Superior temporal gyrus (tissue), 1 donor: ENCODE measurements around the gene RPL12.

Experiments used
- DNase-seq: peaks from one replicate; pipeline ENCODE4 v3.0.0-alpha.2; 2016; ENCODE audit errors: extremely low spot score

RPL12 gene

GRCh38 chr9:127450830-127451607 lies at the start of gene RPL12, which contains the start of gene LRSAM1:
TSS of gene RPL12 (minus strand) at chr9:127451406. CDS start at chr9:127451317, 89 bp downstream.
TSS of gene LRSAM1 (plus strand) at chr9:127451510. CDS start at chr9:127454528, 3,018 bp downstream.
- DNase-seq, result peak; percentile 99

- no peak for DNase-seq
Measured at GRCh38 chr9:127500862-127501261, 49.7 kb upstream of the RPL12 start.

- DNase-seq, result no peak
Measured at GRCh38 chr9:127500399-127500798, 49.2 kb upstream of the RPL12 start.

GRCh38 chr9:127498298-127498697 lies 47.1 kb upstream of the RPL12 start:
- no peak for DNase-seq

- DNase-seq, result no peak
Measured at GRCh38 chr9:127497656-127498290, 46.6 kb upstream of the RPL12 start.

- no peak for DNase-seq
Measured at GRCh38 chr9:127496974-127497373, 45.8 kb upstream of the RPL12 start.

GRCh38 chr9:127495884-127496555 lies 44.8 kb upstream of the RPL12 start:
- DNase-seq, result no peak

- no peak for DNase-seq
Measured at GRCh38 chr9:127494304-127494702, 43.1 kb upstream of the RPL12 start.

GRCh38 chr9:127493592-127494303 lies 42.5 kb upstream of the RPL12 start:
- no peak for DNase-seq

GRCh38 chr9:127492616-127493015 lies 41.4 kb upstream of the RPL12 start:
- DNase-seq, result no peak

GRCh38 chr9:127491516-127491915 lies 40.3 kb upstream of the RPL12 start:
- no peak for DNase-seq

GRCh38 chr9:127490535-127491230 lies 39.5 kb upstream of the RPL12 start:
- DNase-seq, result no peak

- no peak for DNase-seq
Measured at GRCh38 chr9:127489471-127490115, 38.4 kb upstream of the RPL12 start.

GRCh38 chr9:127488946-127489345 lies 37.7 kb upstream of the RPL12 start:
- DNase-seq, result no peak

- no peak for DNase-seq
Measured at GRCh38 chr9:127485995-127486394, 34.8 kb upstream of the RPL12 start.

- DNase-seq, result no peak
Measured at GRCh38 chr9:127482662-127483061, 31.5 kb upstream of the RPL12 start.

- no peak for DNase-seq
Measured at GRCh38 chr9:127479507-127480081, 28.4 kb upstream of the RPL12 start.

- no peak for DNase-seq
Measured at GRCh38 chr9:127474592-127474991, 23.4 kb upstream of the RPL12 start.

GRCh38 chr9:127473932-127474331 lies 22.7 kb upstream of the RPL12 start:
- DNase-seq, result no peak

GRCh38 chr9:127473501-127473900 lies 22.3 kb upstream of the RPL12 start:
- DNase-seq, result no peak

- no peak for DNase-seq
Measured at GRCh38 chr9:127470662-127471061, 19.5 kb upstream of the RPL12 start.
